Suppressor macrophage (primary cell): ENCODE data around the gene PRDM4.
A peak's percentile ranks its signal among the peaks of the same experiment; 100 is the strongest.

Experiments
- DNase-seq, 4 experiments: peaks; one replicate each; pipeline ENCODE4 v3.0.0-alpha.2; 2020 to 2022

The PRDM4 gene

DNA sequence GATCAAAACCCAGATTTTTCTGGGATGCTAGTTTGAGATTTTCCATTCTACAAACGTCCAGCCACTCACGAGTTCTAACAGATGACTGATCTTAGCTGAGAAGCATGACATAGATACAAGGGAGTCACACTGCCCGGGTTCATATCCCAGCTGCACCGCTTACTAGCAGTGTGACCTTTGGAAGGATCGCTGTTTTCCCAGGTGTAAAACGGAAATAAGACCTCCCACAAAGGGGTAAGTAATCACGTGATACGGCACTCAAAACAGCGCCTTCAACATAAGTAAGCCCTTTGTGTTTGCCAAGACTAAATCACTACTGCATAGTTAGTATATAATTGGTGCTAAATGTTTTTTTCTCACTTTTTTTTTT, 76.0 kb downstream of the PRDM4 start:
- peak; percentile 14 to 47 (median 24) for DNase-seq

- DNase-seq, result no peak
Measured at GRCh38 chr12:107684029-107684795, 76.7 kb downstream of the PRDM4 start.
